Left cardiac atrium (tissue), 4 donors: Measurements from ENCODE around the gene ZSWIM2. TPM values are rescaled to one million over a fixed set of nuclear protein-coding genes. Genes with fewer than 3 reads are reported as not detected.
A peak's percentile ranks its signal among the peaks of the same experiment; 100 is the strongest.
"Not testable (repeated sequence)": the region's sequence is repeated elsewhere in the genome, so short reads cannot be mapped to it uniquely, and the experiment has no call there.

ENCODE experiments used
- ATAC-seq, 2 donors: fragments of 200-7000 bp; cut with Tn5 transposase; one replicate each; pipeline ENCODE4 v1.9.1; 2020; ENCODE audit warnings: mild to moderate bottlenecking in 2 of 2, moderate library complexity in 2 of 2
- DNase-seq: peaks from one replicate; pipeline ENCODE4 v3.0.0-alpha.2; 2020
- intact Hi-C, 2 donors: fragments of 100-400 bp; cut with DNase I; formaldehyde crosslinking; loops; one replicate each; pipeline versions ENCODE4 v1.14.1 to v1.15.1; 2022 to 2023
- long read RNA-seq: library from polyadenylated mRNA; unstranded; transcript quantifications from one replicate; pipeline ENCODE4 v2.0.0, GENCODE V29; 2021
- total RNA-seq, 2 donors: library from RNA; stranded (reverse); fragmentation: NEBNext Ultra II Directional; extraction: Animal tissue kit (Norgen Biotek cat#: 25700); gene quantifications; one replicate each; pipeline ENCODE4 v1.2.1, GENCODE V29; 2021
- donor health status: DM: no; HTN: yes; CAD: no.
- donor health status: DM: no; HTN: yes; CAD: no; lungs with severe emphysema.
- donor health status: DM: yes; HTN: yes; CAD: no.
- donor health status: Dilated cardiomyopathy.

The ZSWIM2 gene
- total RNA-seq = not detected
- long read RNA-seq = 0 reads

GRCh38 chr2:186848873-186849578, at the start of gene ZSWIM2:
ZSWIM2 (minus strand) TSS chr2:186849170; CDS start chr2:186849130, 40 bp downstream.
- DNase-seq (peak; percentile 58), ATAC-seq (peak; percentile 87 to 89)
- intact Hi-C loops = no loop called here

DNA sequence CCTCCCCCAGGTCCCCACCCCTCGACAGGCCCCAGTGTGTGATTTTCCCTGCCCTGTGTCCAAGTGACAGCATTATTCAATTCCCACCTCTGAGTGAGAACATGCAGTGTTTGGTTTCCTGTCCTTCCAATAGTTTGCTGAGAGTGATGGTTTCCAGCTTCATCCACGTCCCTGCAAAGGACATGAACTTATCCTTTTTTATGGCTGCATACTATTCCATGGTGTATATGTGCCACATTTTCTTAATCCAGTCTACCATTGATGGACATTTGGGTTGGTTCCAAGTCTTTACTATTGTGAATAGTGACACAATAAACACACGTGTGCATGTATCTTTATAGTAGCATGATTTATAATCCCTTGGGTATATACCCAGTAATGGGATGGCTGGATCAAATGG, 47.2 kb upstream of the ZSWIM2 start:
- ATAC-seq, DNase-seq, intact Hi-C loops: not testable (repeated sequence)

- no peak for ATAC-seq
These were observed 46.5 kb upstream of the ZSWIM2 start for GRCh38 chr2:186895451-186895850.

DNA sequence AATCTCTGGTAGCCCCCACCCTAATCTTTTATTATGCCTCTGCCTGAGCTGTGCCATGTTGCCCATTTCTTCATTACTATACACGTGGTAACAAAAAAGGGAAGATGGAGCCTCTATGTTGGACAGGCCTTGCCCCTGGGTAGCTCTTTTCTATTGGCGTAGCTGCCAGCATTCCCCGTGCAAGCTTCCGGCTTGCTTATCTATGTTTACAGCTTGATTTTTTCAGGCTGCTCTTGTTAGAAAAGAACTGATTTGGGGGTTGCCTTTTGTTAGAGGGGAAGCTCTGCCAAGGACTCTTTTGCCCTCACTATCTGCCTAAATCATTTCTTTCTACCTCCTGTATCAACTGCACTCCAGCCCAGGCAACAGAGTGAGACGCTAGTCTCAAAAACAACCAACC, 45.5 kb upstream of the ZSWIM2 start:
- intact Hi-C loops = no loop called here
- DNase-seq (no peak), ATAC-seq (no peak)

More at GRCh38 chr2:186895451-186895850, 46.5 kb upstream of the ZSWIM2 start:
- intact Hi-C loops = no loop called here
- DNase-seq = no peak

- no peak for ATAC-seq
- intact Hi-C loops = no loop called here
- DNase-seq = no peak
These were observed 43.9 kb upstream of the ZSWIM2 start for GRCh38 chr2:186892821-186893220.

GRCh38 chr2:186891185-186891621, 42.2 kb upstream of the ZSWIM2 start:
- no peak for DNase-seq
- ATAC-seq = no peak
- intact Hi-C loops = no loop called here

GRCh38 chr2:186889101-186889879, 40.3 kb upstream of the ZSWIM2 start:
- ATAC-seq = no peak
- intact Hi-C loops = no loop called here
- no peak for DNase-seq

GRCh38 chr2:186887107-186888090, 38.4 kb upstream of the ZSWIM2 start:
- intact Hi-C loops = no loop called here

GRCh38 chr2:186884587-186884986, 35.6 kb upstream of the ZSWIM2 start:
- intact Hi-C loops = no loop called here
- ATAC-seq = no peak
- no peak for DNase-seq

More at GRCh38 chr2:186887107-186888090, 38.4 kb upstream of the ZSWIM2 start:
- peak; percentile 47 for DNase-seq
- peak; percentile 74 to 86 for ATAC-seq

DNA sequence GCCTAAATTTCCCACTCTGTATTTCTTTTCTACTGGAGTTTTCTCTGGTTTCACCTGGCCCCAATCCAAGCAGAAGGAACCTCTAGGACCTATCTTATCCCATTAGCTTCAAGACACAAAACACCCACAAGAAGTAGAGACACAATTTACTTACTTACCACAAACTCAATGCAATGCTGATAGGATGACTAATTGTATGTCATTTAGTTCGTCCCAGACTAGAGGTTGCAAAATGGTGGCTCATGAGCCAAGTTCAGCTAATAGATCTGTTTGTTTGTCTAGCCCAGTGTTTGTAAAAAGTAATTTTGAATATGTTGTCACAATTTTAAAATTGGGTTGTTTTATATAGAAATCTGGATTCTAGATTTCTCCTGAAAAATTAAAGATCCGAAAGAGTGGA, 34.7 kb upstream of the ZSWIM2 start:
- ATAC-seq (no peak), DNase-seq (no peak)
- intact Hi-C loops = no loop called here

GRCh38 chr2:186882511-186883071, 33.6 kb upstream of the ZSWIM2 start:
- ATAC-seq (no peak), DNase-seq (no peak)
- intact Hi-C loops = no loop called here

DNA sequence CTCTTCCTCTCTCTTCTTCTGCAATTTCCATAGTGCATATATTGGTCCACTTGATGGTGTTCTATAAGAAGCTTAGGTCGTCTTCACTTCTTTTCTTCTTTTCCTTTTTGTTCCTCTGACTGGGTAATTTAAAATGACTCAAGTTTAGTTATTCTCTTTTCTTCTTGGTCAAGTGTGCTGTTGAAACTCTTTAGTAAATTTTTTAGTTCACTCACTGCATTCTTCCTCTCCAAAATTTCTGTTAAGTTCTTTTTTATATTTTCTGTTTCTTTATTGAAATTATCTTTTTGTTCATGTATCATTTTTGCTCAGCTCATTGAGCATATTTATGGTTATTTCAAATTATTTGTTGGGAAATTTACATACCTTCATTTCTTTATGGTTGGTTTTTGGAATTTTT, 32.7 kb upstream of the ZSWIM2 start:
- no peak for DNase-seq
- intact Hi-C loops = no loop called here
- no peak for ATAC-seq

GRCh38 chr2:186879312-186879711, 30.3 kb upstream of the ZSWIM2 start:
- intact Hi-C loops = no loop called here
- ATAC-seq = no peak

DNA sequence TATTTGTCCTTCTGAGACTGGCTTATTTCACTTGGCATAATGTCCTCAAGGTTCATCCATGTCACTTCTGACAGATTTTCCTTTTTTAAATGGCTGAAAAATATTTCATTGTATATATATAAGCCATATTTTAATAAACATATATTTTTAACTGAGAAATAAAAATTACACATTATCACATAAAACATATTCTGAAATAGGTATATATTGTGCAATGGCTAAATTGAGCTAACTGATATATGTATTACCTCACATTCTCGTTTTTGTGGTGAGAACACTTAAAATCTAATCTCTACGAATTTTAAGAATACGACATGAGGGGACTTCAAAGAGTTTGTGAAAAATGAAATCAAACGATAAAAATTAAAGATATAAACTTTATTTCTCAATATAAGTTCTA, 25.7 kb upstream of the ZSWIM2 start:
- DNase-seq (no peak), ATAC-seq (no peak)
- intact Hi-C loops = no loop called here

More at GRCh38 chr2:186879312-186879711, 30.3 kb upstream of the ZSWIM2 start:
- no peak for DNase-seq

- ATAC-seq (no peak), DNase-seq (no peak)
- intact Hi-C loops = no loop called here
These were observed 22.9 kb upstream of the ZSWIM2 start for GRCh38 chr2:186871881-186872280.

DNA sequence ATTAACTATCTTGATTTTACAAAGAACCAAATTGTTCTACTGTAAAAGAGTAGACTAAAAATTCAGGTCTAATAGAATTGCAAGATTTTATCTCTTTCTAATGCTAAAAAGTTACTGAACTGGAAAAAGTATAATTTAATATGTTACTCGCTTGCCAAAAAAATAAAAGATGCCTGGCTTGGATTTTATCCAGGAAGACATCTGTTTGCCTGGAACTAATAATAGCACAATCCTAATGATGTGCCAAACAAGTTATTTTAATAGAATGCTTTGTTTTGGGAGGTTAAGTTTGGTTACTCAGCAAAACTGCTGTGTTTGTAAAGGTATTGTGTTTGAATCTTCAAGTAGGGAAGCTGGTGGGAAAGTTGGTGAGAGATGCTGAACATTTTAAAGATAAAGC, 19.4 kb upstream of the ZSWIM2 start:
- DNase-seq (no peak), ATAC-seq (no peak)
- intact Hi-C loops = loop anchor here in 1 of 2 donors (10.0 kb wide), 1 partner anchor 716 kb away; no protein-coding TSS in a partner anchor

DNA sequence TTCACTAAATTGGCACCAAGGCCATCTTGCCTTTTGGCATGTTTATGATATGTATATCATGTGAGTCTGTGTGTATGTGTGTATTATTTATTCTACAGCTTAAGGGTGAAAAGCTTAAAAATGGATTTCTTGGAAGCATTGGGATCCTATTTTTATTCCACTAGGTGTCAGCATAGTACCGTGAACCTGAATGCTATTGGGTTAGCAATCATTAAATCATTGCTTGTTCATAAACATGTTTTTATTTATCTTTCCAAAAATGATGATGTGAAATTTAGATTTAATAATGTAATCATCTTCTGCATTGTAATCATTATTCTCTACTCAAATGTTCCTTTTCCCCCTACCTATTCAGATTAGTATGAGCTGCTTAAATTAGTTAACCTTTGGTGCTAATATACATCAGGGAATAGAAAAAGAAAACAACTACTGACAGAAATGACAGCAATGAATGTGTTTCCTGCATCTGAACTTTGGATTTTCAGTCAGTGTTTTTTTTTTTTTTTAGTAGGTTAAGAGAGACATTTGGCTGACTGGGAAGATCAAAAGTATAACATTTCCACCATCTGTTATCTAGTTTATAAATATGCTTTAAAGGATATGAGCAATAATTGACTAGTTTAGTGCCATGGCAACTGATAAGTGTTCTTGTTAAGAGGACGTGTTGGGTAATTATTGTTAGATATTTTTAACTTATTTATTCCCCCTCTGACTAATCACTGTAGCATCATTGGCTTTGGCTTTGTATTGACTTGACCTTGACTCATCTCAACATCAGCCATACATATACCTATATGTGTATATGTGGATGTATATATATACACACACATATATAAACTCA, 14.1 kb upstream of the ZSWIM2 start:
- DNase-seq = no peak
- intact Hi-C loops = loop anchor here (1.0 to 10.0 kb wide), 3 partner anchors 589 to 722 kb away; no protein-coding TSS in a partner anchor
- ATAC-seq = peak in 1 of 2 donors; percentile 44

DNA sequence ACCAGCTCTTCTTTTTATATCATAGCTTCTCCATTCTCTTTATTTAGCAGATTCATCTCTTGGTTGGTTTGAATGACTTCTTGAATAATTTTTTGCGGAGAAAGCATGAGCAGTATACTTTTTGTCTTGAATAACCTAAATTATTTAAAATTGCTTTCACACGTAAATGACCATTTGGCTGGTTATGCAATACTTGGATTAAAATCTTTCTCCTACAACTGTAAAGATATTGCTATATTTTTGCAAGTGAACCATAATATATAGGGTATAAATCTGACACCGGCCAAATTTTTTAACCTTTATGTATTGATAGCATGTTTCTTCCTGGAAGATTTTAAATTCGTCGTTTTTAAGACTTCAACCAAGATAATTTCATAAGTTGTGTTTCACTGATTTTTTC, 6.2 kb upstream of the ZSWIM2 start:
- no peak for DNase-seq
- no peak for ATAC-seq
- intact Hi-C loops = no loop called here
